HEK293 (cell line): ENCODE measurements around the gene ARHGEF28.
A peak's percentile ranks its signal among the peaks of the same experiment; 100 is the strongest.

Experiments
- CTCF ChIA-PET: fragments of 350-600 bp; formaldehyde crosslinking; extraction: SDS; loops from one replicate; lab custom pipeline; 2021; ENCODE audit warnings: antibody characterized with exemption; lab: Yijun Ruan, JAX
- POLR2A ChIA-PET: fragments of 300-600 bp; formaldehyde crosslinking; extraction: SDS; loops from one replicate; lab custom pipeline; 2020; ENCODE audit warnings: antibody characterized with exemption, inconsistent platforms; lab: Yijun Ruan, JAX
- H3K27ac ChIP-seq: fragments of 200-500 bp; sonication (Bioruptor generic); 2 replicates; pipeline ENCODE4 v1.5.1; 2014; ENCODE audit warnings: low read depth, low read length, control low read depth, inconsistent platforms; ENCODE audit errors: extremely low read depth
- H3K36me3 ChIP-seq, 2 experiments: fragments of 200-500 bp in 1 of 2; sonication (Bioruptor generic) in 1 of 2; 1 replicate in 1 of 2; 2 replicates in 1 of 2; pipeline ENCODE4 v1.5.1; 2014 to 2017; ENCODE audit warnings: inconsistent platforms in 2 of 2, low read length in 2 of 2; ENCODE audit not compliant: control insufficient read depth in 2 of 2, insufficient read depth in 1 of 2
- H3K4me1 ChIP-seq: fragments of 200-500 bp; sonication (Bioruptor generic); 2 replicates; pipeline ENCODE4 v1.5.1; 2014; ENCODE audit warnings: mild to moderate bottlenecking, low read length, inconsistent platforms; ENCODE audit not compliant: control insufficient read depth, insufficient read depth
- H3K4me3 ChIP-seq: 2 replicates; pipeline ENCODE4 v1.5.1; 2011; ENCODE audit warnings: low read depth, mild to moderate bottlenecking, control low read depth, low read length, moderate library complexity
- H3K9me3 ChIP-seq: fragments of 200-500 bp; sonication (Bioruptor generic); 2 replicates; pipeline ENCODE4 v1.5.1; 2014; ENCODE audit warnings: low read depth, low read length, inconsistent platforms; ENCODE audit not compliant: control insufficient read depth, insufficient read depth
- FEZF1 ChIP-seq: fragments of 450-650 bp; formaldehyde crosslinking; IDR thresholded peaks from 2 replicates; pipeline ENCODE4 v1.5.1; 2016; ENCODE audit warnings: missing biosample characterization, missing genetic modification characterization
- GLIS1 ChIP-seq: fragments of 450-650 bp; formaldehyde crosslinking; IDR thresholded peaks from 2 replicates; pipeline ENCODE4 v1.5.1; 2016; ENCODE audit warnings: missing biosample characterization, missing genetic modification characterization
- IKZF3 ChIP-seq: fragments of 450-650 bp; IDR thresholded peaks from 2 replicates; pipeline ENCODE4 v1.5.0; 2018; ENCODE audit warnings: missing biosample characterization, mild to moderate bottlenecking, missing genetic modification characterization, moderate library complexity
- OSR2 ChIP-seq: fragments of 450-650 bp; formaldehyde crosslinking; IDR thresholded peaks from 2 replicates; pipeline ENCODE4 v1.5.1; 2016; ENCODE audit warnings: missing biosample characterization, missing genetic modification characterization
- OVOL3 ChIP-seq: fragments of 450-650 bp; formaldehyde crosslinking; IDR thresholded peaks from 2 replicates; pipeline ENCODE4 v1.5.1; 2016; ENCODE audit warnings: missing biosample characterization, missing genetic modification characterization
- PRDM10 ChIP-seq: fragments of 450-650 bp; formaldehyde crosslinking; IDR thresholded peaks from 2 replicates; pipeline ENCODE4 v1.5.1; 2016; ENCODE audit warnings: missing biosample characterization, missing genetic modification characterization
- PRDM6 ChIP-seq: fragments of 450-650 bp; formaldehyde crosslinking; IDR thresholded peaks from 2 replicates; pipeline ENCODE4 v1.5.1; 2017; ENCODE audit warnings: missing biosample characterization, missing genetic modification characterization
- SP7 ChIP-seq: fragments of 450-650 bp; formaldehyde crosslinking; IDR thresholded peaks from 2 replicates; pipeline ENCODE4 v1.5.1; 2016; ENCODE audit warnings: missing biosample characterization, missing genetic modification characterization
- TCF7L2 ChIP-seq: IDR thresholded peaks from 2 replicates; pipeline ENCODE4 v1.6.1; 2011; ENCODE audit warnings: low read depth, mild to moderate bottlenecking, inconsistent platforms, low read length, moderate library complexity, borderline replicate concordance
- TRIM28 ChIP-seq: IDR thresholded peaks from 2 replicates; pipeline ENCODE4 v1.6.1; 2011; ENCODE audit warnings: low read length, control low read depth, borderline replicate concordance
- WT1 ChIP-seq: fragments of 450-650 bp; formaldehyde crosslinking; IDR thresholded peaks from 2 replicates; pipeline ENCODE4 v1.5.1; 2016; ENCODE audit warnings: missing biosample characterization, missing genetic modification characterization
- ZBTB44 ChIP-seq: fragments of 450-650 bp; IDR thresholded peaks from 2 replicates; pipeline ENCODE4 v1.5.1; 2018; ENCODE audit warnings: missing biosample characterization, mild to moderate bottlenecking, missing genetic modification characterization
- ZNF18 ChIP-seq: fragments of 450-650 bp; formaldehyde crosslinking; IDR thresholded peaks from 2 replicates; pipeline ENCODE4 v1.5.1; 2016; ENCODE audit warnings: missing biosample characterization, missing genetic modification characterization
- ZNF398 ChIP-seq: fragments of 450-650 bp; formaldehyde crosslinking; IDR thresholded peaks from 2 replicates; pipeline ENCODE4 v1.5.1; 2017; ENCODE audit warnings: missing biosample characterization, missing genetic modification characterization
- ZNF514 ChIP-seq: fragments of 450-650 bp; formaldehyde crosslinking; IDR thresholded peaks from 2 replicates; pipeline ENCODE4 v1.5.1; 2016; ENCODE audit warnings: missing biosample characterization, missing genetic modification characterization
- ZNF561 ChIP-seq: fragments of 450-650 bp; IDR thresholded peaks from 2 replicates; pipeline ENCODE4 v1.5.1; 2018; ENCODE audit warnings: missing biosample characterization, missing genetic modification characterization, borderline replicate concordance
- ZNF580 ChIP-seq: fragments of 450-650 bp; formaldehyde crosslinking; IDR thresholded peaks from 2 replicates; pipeline ENCODE4 v1.5.1; 2016; ENCODE audit warnings: missing biosample characterization, missing genetic modification characterization
- ZNF600 ChIP-seq: fragments of 450-650 bp; formaldehyde crosslinking; IDR thresholded peaks from 2 replicates; pipeline ENCODE4 v1.5.1; 2016; ENCODE audit warnings: missing biosample characterization, missing genetic modification characterization
- ZNF610 ChIP-seq: fragments of 450-650 bp; formaldehyde crosslinking; IDR thresholded peaks from 2 replicates; pipeline ENCODE4 v1.5.1; 2016; ENCODE audit warnings: missing biosample characterization, missing genetic modification characterization, borderline replicate concordance
- ZNF626 ChIP-seq: fragments of 450-650 bp; sonication (Bioruptor Pico); formaldehyde crosslinking; IDR thresholded peaks from 2 replicates; pipeline ENCODE4 v1.5.1; 2018; ENCODE audit warnings: missing biosample characterization, missing genetic modification characterization, inconsistent platforms
- ZNF629 ChIP-seq: fragments of 450-650 bp; formaldehyde crosslinking; IDR thresholded peaks from 2 replicates; pipeline ENCODE4 v1.5.1; 2017; ENCODE audit warnings: missing biosample characterization, missing genetic modification characterization
- ZNF843 ChIP-seq: fragments of 450-650 bp; formaldehyde crosslinking; IDR thresholded peaks from 2 replicates; pipeline ENCODE4 v1.5.1; 2016; ENCODE audit warnings: missing biosample characterization, missing genetic modification characterization
- ZXDB ChIP-seq: fragments of 450-650 bp; formaldehyde crosslinking; IDR thresholded peaks from 2 replicates; pipeline ENCODE4 v1.5.1; 2016; ENCODE audit warnings: missing biosample characterization, missing genetic modification characterization

The ARHGEF28 gene

GRCh38 chr5:73637565-73637964 lies 11.6 kb downstream of the ARHGEF28 start:
- CTCF ChIA-PET = interaction anchor here (0.6 to 0.8 kb wide), 3 partner anchors 40 to 91 kb away, joined by 3 to 6 read pairs (median 4); no protein-coding TSS in a partner anchor
- Histone ChIP-seq H3K4me3 (no peak overlapping the region), H3K4me1 (peaks cover 42% of the 10 kb centered on the region), H3K36me3 (no peaks in the 10 kb centered on the region), H3K27ac (no peak overlapping the region), H3K9me3 (no peaks in the 10 kb centered on the region)
- TF ChIP-seq ZNF610 (peak; percentile 34; the same call in 1 of the 2 replicates), ZNF843 (peak; percentile 83), PRDM6 (peak; percentile 99), ZNF580 (tag by site-specific recombination) (peak; percentile 74), GLIS1 (tag by site-specific recombination) (peak; percentile 18; the same call in 1 of the 2 replicates), WT1 (peak; percentile 89), ZNF398 (no peak), OSR2 (tag by site-specific recombination) (peak; percentile 97), OVOL3 (tag by site-specific recombination) (0 out of 2 replicates have a peak, but pooled peaks have one; percentile 31), ZNF561 (no peak), ZNF600 (tag by site-specific recombination) (peak; percentile 71), ZNF626 (tag by site-specific recombination) (no peak), ZNF514 (tag by site-specific recombination) (no peak), ZNF629 (0 out of 2 replicates have a peak, but pooled peaks have one; percentile 28), ZNF18 (peak; percentile 33; the same call in 1 of the 2 replicates), TCF7L2 (peak; percentile 85), PRDM10 (tag by site-specific recombination) (no peak; the same call in 1 of the 2 replicates), ZXDB (tag by site-specific recombination) (peak; percentile 82), FEZF1 (tag by site-specific recombination) (peak; percentile 60; the same call in 1 of the 2 replicates), IKZF3 (peak; percentile 61; the same call in 1 of the 2 replicates), SP7 (tag by site-specific recombination) (0 out of 2 replicates have a peak, but pooled peaks have one; percentile 21), TRIM28 (peak; percentile 75; the same call in 1 of the 2 replicates), ZBTB44 (peak; percentile 73)
- POLR2A ChIA-PET = interaction anchor here (1.8 kb wide), 1 partner anchor 11 kb away, joined by 5 read pairs; the partner anchor contains the start of gene ARHGEF28
